Heart right ventricle (tissue), 16 donors: ENCODE data around the gene HRH1. TPM values are rescaled to one million over a fixed set of nuclear protein-coding genes. Genes with fewer than 3 reads are reported as not detected.

Source experiments
- ATAC-seq, 8 donors: fragments of 200-7000 bp; cut with Tn5 transposase; one replicate each; pipeline ENCODE4 v1.9.1; 2020; ENCODE audit warnings: mild to moderate bottlenecking in 8 of 8, moderate library complexity in 8 of 8, moderate number of reproducible peaks in 1 of 8
- DNase-seq, 2 donors: peaks; one replicate each; pipeline ENCODE4 v3.0.0-alpha.2; 2020
- H3K27ac ChIP-seq, 10 donors: fragments of 200-600 bp; sonication (generic) in 2 of 10; one replicate each; pipeline versions ENCODE4 v1.5.0 to v1.8.0; 2020 to 2022; ENCODE audit warnings: mild to moderate bottlenecking in 3 of 10
- H3K27me3 ChIP-seq, 7 donors: fragments of 200-600 bp; one replicate each; pipeline ENCODE4 v1.8.0; 2021 to 2022; ENCODE audit warnings: mild to moderate bottlenecking in 2 of 7
- H3K36me3 ChIP-seq, 9 donors: fragments of 200-600 bp; sonication (generic) in 1 of 9; one replicate each; pipeline versions ENCODE4 v1.5.0 to v1.8.0; 2020 to 2022; ENCODE audit warnings: mild to moderate bottlenecking in 2 of 9
- H3K4me1 ChIP-seq, 9 donors: fragments of 200-600 bp; sonication (generic) in 1 of 9; one replicate each; pipeline versions ENCODE4 v1.5.0 to v1.8.0; 2020 to 2022; ENCODE audit warnings: mild to moderate bottlenecking in 4 of 9
- H3K4me3 ChIP-seq, 10 donors: fragments of 200-600 bp; sonication (generic) in 2 of 10; one replicate each; pipeline versions ENCODE4 v1.5.0 to v1.8.0; 2020 to 2022; ENCODE audit warnings: mild to moderate bottlenecking in 7 of 10, moderate library complexity in 2 of 10
- H3K9me3 ChIP-seq, 11 donors: fragments of 200-600 bp in 10 of 11; sonication (generic) in 2 of 11; one replicate each; pipeline versions ENCODE4 v1.5.0 to v1.8.0; 2013 to 2022; ENCODE audit warnings: mild to moderate bottlenecking in 2 of 11, control low read depth in 1 of 11, moderate library complexity in 1 of 11
- WGBS, 2 donors: extraction: QIAGEN DNeasy Blood & Tissue Kit; methylation state at CpG; one replicate each; pipeline ENCODE4 v1.1.7; 2013; ENCODE audit warnings: inconsistent platforms in 1 of 2; 5-methylcytosine and 5-hydroxymethylcytosine counted together
- intact Hi-C, 10 donors: fragments of 100-400 bp; cut with DNase I; formaldehyde crosslinking; loops; one replicate each; pipeline versions ENCODE4 v1.11.1 to v1.14.2; 2022
- polyA plus RNA-seq, 2 donors: library from polyadenylated mRNA; stranded (reverse); fragments of 200-250 nt; gene quantifications; one replicate each; pipeline ENCODE4 v1.2.3, GENCODE V29; 2013
- total RNA-seq, 10 donors: library from RNA; stranded (reverse); fragmentation: NEBNext Ultra II Directional in 3 of 10; extraction: Animal tissue kit (Norgen Biotek cat#: 25700) in 3 of 10; gene quantifications; one replicate each; pipeline versions ENCODE4 v1.2.1 to v1.2.4, GENCODE V29; 2021 to 2023
- TF ChIP-seq, protein P1 (sequence below), 9 donors: fragments of 200-600 bp; sonication (generic) in 2 of 9; IDR thresholded peaks; one replicate each; pipeline versions ENCODE4 v1.5.0 to v1.8.0; 2021 to 2022; ENCODE audit warnings: antibody characterized with exemption in 9 of 9, mild to moderate bottlenecking in 5 of 9, moderate library complexity in 1 of 9
- donor health status: Arrhythmogenic right ventricular cardiomyopathy.
- donor health status: ischemic (EF 13 %, LVEDD 7.1; RV severe dilation, severe dysfunction).
- donor health status: healthy with polysubstance abuse.
- donor health status: DM: no; HTN: yes; CAD: no.
- donor health status: DM: no; HTN: no; CAD: no.
- donor health status: ischemic (EF 25% LVEDD 6.9; RV normal size, moderate dysfunction).
- donor health status: ischemic (EF 25% LVEDD 5.7; RV mildly dilated, moderate dysfunction).
- donor health status: healthy.
- donor health status: DM: yes; HTN: yes; CAD: no.
- donor health status: Ischemic cardiomyopathy.
- donor health status: ischemic (EF 35%, LVEDD 5.7; RV mildly dilated, moderate dysfunction).
- donor health status: nonischemic (EF 11% LVEDD 7.7; RV severe dilation, severe dysfunction).
- donor health status: DM: yes; HTN: yes; CAD: no.
- donor health status: PGD.
- donor health status: ischemic (EF 29% LVEDD 5.4; RV normal size, mild dysfunction).
- donor health status: nonischemic (EF 23%, LVEDD 6.1; RV moderate dilation, normal function).

Gene HRH1
- total and polyA plus RNA-seq, 12 donors, result 0.57 to 3.1 (median 1.3) TPM

DNA sequence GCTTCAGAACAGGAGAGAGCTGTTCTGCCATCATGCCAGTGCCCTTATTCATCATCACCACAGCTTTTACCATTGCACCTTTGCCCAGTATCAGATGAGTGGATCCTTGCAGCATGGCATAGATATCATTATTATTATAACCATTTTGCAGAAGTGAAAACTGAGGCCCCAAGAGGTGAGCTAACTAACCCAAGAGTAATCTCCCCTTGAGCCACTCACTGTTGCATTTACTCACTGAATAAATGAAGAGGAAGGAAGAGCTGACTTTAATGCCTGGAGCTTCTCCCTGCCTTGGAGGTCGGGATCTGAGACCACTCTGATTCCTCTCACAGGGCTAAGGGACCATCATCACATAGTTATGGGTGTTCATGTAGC is 32.0 kb downstream of the HRH1 start:
- ATAC-seq, result no peak
- H3K36me3 ChIP-seq, result peaks cover 0 to 4% (median 0%) of the 10 kb centered on the region in 9 donors
- peak overlapping the region in 6 of 10 donors; percentile 12 to 73 (median 40) for H3K27ac ChIP-seq
- WGBS, 2 donors, result 38 to 51% methylated on average over 1 of the region's 1 CpG
- TF ChIP-seq, protein P1, sequence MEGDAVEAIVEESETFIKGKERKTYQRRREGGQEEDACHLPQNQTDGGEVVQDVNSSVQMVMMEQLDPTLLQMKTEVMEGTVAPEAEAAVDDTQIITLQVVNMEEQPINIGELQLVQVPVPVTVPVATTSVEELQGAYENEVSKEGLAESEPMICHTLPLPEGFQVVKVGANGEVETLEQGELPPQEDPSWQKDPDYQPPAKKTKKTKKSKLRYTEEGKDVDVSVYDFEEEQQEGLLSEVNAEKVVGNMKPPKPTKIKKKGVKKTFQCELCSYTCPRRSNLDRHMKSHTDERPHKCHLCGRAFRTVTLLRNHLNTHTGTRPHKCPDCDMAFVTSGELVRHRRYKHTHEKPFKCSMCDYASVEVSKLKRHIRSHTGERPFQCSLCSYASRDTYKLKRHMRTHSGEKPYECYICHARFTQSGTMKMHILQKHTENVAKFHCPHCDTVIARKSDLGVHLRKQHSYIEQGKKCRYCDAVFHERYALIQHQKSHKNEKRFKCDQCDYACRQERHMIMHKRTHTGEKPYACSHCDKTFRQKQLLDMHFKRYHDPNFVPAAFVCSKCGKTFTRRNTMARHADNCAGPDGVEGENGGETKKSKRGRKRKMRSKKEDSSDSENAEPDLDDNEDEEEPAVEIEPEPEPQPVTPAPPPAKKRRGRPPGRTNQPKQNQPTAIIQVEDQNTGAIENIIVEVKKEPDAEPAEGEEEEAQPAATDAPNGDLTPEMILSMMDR (IDR thresholded peaks at IDR 0.05), result no peak
- H3K9me3 ChIP-seq, result no peaks in the 10 kb centered on the region
- DNase-seq, result no peak
- no peaks in the 10 kb centered on the region for H3K27me3 ChIP-seq
- intact Hi-C loops, result no loop called here
- no peak overlapping the region for H3K4me3 ChIP-seq
- H3K4me1 ChIP-seq, result peaks cover 3 to 29% (median 23%) of the 10 kb centered on the region in 9 donors

DNA sequence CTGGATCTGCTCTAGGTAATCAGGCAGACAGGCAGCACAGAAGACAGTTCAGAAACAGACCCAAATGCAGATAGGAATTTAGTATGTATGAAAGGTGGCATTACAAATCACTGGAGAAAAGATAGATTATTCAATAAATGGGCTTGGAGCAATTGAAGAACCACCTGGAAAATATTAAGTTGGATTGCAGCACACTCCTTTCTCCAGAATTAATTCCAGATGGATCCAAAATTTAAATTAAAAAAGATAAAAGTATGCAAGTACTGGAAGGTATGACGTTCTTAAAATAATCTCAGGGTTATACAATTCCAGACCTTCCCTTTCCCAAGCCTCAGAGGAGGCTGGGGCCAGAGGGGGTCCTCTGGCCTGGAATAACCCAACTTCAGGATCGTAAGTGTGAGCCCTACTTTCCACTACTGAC is 32.5 kb downstream of the HRH1 start:
- TF ChIP-seq, protein P1 (IDR thresholded peaks at IDR 0.05), result no peak
- no peak for DNase-seq
- Histone ChIP-seq H3K36me3 (peaks cover 0 to 4% (median 0%) of the 10 kb centered on the region in 9 donors), H3K4me1 (peaks cover 3 to 29% (median 23%) of the 10 kb centered on the region in 9 donors), H3K27me3 (no peaks in the 10 kb centered on the region), H3K9me3 (no peaks in the 10 kb centered on the region), H3K4me3 (no peak overlapping the region), H3K27ac (peak overlapping the region in 2 of 10 donors; percentile 61 to 73)
- no peak for ATAC-seq
- 24 to 39% methylated on average over 2 of the region's 2 CpGs for WGBS, 2 donors
- intact Hi-C loops, result no loop called here

DNA sequence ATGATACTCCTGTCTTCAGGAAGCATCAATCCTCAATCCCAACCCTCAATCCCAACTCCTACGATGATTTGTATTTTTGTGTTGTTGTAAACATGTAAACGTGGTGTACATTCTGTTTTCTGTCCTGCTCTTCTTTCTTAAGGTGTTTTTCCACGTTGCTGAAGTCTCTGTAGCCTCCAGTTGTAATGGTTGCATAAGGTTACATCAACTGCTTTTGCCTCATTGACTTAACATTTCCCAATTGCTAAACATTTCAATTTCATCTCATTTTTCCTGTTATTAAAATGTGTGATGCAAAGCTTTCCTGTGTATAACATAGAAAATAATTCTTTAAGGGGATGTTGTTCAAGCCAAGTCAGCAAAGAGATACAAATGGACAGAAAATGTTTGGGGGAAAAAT is 33.4 kb downstream of the HRH1 start:
- intact Hi-C loops, result no loop called here
- Histone ChIP-seq H3K4me1 (peaks cover 3 to 29% (median 23%) of the 10 kb centered on the region in 9 donors), H3K4me3 (no peak overlapping the region), H3K27ac (no peak overlapping the region), H3K36me3 (peaks cover 0 to 4% (median 0%) of the 10 kb centered on the region in 9 donors), H3K9me3 (no peaks in the 10 kb centered on the region), H3K27me3 (no peaks in the 10 kb centered on the region)
- 58 to 85% methylated on average over 3 of the region's 3 CpGs for WGBS, 2 donors
- ATAC-seq (no peak), DNase-seq (no peak)
- TF ChIP-seq, protein P1 (IDR thresholded peaks at IDR 0.05), result no peak

DNA sequence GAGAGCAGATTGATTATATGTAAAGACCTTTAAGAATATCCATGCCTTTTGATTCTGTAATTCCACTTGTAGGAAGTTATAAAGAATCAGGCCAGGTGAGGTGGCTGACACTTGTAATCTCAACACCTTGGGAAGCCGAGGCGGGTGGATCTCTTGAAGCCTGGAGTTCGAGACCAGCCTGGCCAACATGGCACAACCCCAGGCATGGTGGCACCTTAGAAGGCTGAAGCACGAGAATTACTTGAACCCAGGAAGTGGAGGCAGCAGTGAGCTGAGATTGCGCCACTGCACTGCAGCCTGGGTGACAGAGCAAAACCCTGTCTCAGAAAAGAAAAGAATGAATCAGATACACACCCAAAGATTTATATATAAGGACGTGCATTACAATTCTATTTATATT is 33.9 kb downstream of the HRH1 start:
- DNase-seq, result no peak
- no peak overlapping the region for H3K27ac ChIP-seq
- peaks cover 0 to 4% (median 0%) of the 10 kb centered on the region in 9 donors for H3K36me3 ChIP-seq
- peaks cover 0 to 4% (median 0%) of the 10 kb centered on the region in 11 donors for H3K9me3 ChIP-seq
- intact Hi-C loops, result no loop called here
- no peak overlapping the region for H3K4me3 ChIP-seq
- ATAC-seq, result no peak
- TF ChIP-seq, protein P1 (IDR thresholded peaks at IDR 0.05), result no peak
- peaks cover 3 to 29% (median 23%) of the 10 kb centered on the region in 9 donors for H3K4me1 ChIP-seq
- no peaks in the 10 kb centered on the region for H3K27me3 ChIP-seq
- WGBS, 2 donors, result 90 to 94% methylated on average over 6 of the region's 6 CpGs
